ENCODE results near the gene USP5. TPM values are rescaled to one million over a fixed set of nuclear protein-coding genes. Genes with fewer than 3 reads are reported as not detected.
"Not testable (repeated sequence)": the region's sequence is repeated elsewhere in the genome, so short reads cannot be mapped to it uniquely, and the experiment has no call there.

The USP5 gene
- total RNA-seq, 4 donors from 2014 or later, result 50.6 to 60.0 (median 54.0) TPM

- H3K9me3 ChIP-seq, result no peaks in the 10 kb centered on the region
- peak overlapping the region; percentile 78 to 94 (median 92) for H3K27ac ChIP-seq
- DNase-seq, result no peak
- H3K27me3 ChIP-seq, result no peaks in the 10 kb centered on the region
- peak overlapping the region in 3 of 4 donors; percentile 73 to 89 (median 85) for H3K4me3 ChIP-seq
- 41 to 52% methylated on average over 7 to 11 of the region's 12 CpGs for WGBS, 2 donors
- intact Hi-C loops (cut with DNase I), result loop anchor here (10.0 kb wide), 1 partner anchor 53 kb away; the partner anchor contains the start of gene ATN1
- TF ChIP-seq POLR2A (IDR thresholded peaks at IDR 0.05) (no peak), CTCF (IDR thresholded peaks at IDR 0.05) (no peak)
- peaks cover 5 to 37% (median 8%) of the 10 kb centered on the region in 3 donors for H3K36me3 ChIP-seq
- peaks cover 41 to 75% (median 42%) of the 10 kb centered on the region in 3 donors for H3K4me1 ChIP-seq
These were observed 19.4 kb downstream of the USP5 start for GRCh38 chr12:6871052-6871957.

DNA sequence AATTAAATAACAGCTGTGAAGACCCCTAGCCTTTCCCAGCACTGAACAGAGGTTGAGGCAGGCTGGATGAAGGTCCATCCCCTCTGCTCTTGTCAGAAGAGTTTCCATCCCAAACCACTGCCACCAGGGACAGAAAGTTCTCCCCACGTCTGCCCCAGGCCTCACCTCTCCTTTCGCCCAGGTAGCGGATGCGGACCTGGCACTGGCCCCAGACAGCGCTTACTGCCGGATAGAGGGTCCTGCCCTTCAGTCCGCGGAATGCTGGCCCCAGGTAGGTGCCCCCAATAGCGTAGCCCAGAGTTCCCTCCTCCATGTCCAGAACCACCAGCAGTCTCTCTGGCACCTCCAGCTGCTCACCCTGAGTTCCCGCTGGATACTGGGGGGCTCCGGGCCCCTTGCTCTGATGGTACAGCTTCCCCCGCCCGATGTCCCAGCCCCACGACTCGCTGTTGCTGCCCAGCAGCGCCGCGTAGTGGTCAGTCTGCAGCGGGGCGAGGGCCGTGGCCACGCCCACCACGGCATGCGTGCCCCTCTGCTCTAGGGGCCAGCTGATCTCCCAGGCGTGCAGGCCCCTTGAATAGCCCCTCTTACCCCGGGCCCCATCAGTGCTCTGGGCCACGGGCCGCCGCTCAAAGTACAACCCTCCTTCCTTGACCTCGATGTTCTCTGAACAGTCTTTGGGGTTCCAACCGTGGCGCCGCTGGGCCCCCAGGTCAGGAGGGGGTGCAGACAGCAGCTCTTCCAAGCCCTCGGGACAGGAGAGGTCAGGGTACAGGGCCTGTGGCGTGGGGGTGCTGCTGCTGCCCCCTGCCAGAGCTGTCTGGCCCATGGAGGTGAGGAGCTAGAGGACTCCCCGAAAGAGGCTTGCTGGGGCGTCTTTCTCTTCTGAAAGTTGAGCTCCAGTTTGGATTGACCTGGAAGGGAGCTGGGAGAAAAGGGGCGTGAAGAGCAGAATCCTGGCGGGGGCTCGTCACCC, 20.4 kb downstream of the USP5 start:
- H3K4me1 ChIP-seq, result peaks cover 34 to 66% (median 36%) of the 10 kb centered on the region in 3 donors
- intact Hi-C loops (cut with DNase I), result loop anchor here (10.0 kb wide), 1 partner anchor 52 kb away; the partner anchor contains the start of gene ATN1
- 3% methylated on average over 24 of the region's 40 CpGs; no CpG with 5 or more reads in 1 of the 2 donors for WGBS, 2 donors
- H3K36me3 ChIP-seq, result peaks cover 5 to 37% (median 8%) of the 10 kb centered on the region in 3 donors
- no peaks in the 10 kb centered on the region for H3K27me3 ChIP-seq
- TF ChIP-seq POLR2A (IDR thresholded peaks at IDR 0.05) (no peak), CTCF (IDR thresholded peaks at IDR 0.05) (peak; percentile 82 to 96 (median 94))
- no peaks in the 10 kb centered on the region for H3K9me3 ChIP-seq
- peak overlapping the region; percentile 78 to 94 (median 92) for H3K27ac ChIP-seq
- no peak for DNase-seq
- peak overlapping the region; percentile 53 to 89 (median 79) for H3K4me3 ChIP-seq

GRCh38 chr12:6873094-6874014, 21.4 kb downstream of the USP5 start, which contains the start of gene SPSB2:
Gene SPSB2 (minus strand): TSS chr12:6873303. CDS start chr12:6872901, 402 bp downstream.
- intact Hi-C loops (cut with DNase I), result loop anchor here (10.0 kb wide), 1 partner anchor 51 kb away; the partner anchor contains the start of gene ATN1
- peak within 1 kb of the TSS; percentile 78 to 94 (median 92) for H3K27ac ChIP-seq
- H3K4me3 ChIP-seq, result peak within 1 kb of the TSS; percentile 53 to 89 (median 79)
- peak in 1 of 4 donors; percentile 84 for TF ChIP-seq POLR2A (IDR thresholded peaks at IDR 0.05)
- peak in 2 of 6 experiments; percentile 20 to 27 for TF ChIP-seq CTCF (IDR thresholded peaks at IDR 0.05)
- peaks cover 5 to 46% (median 8%) of the 10 kb centered on the region in 3 donors for H3K36me3 ChIP-seq
- peaks cover 32 to 61% (median 35%) of the 10 kb centered on the region in 3 donors for H3K4me1 ChIP-seq
- no peaks in the 10 kb centered on the region for H3K9me3 ChIP-seq
- WGBS, 2 donors, result 0 to 1% methylated on average over 7 to 16 of the region's 66 CpGs
- peak; percentile 78 for DNase-seq
- H3K27me3 ChIP-seq, result no peaks in the 10 kb centered on the region

DNA sequence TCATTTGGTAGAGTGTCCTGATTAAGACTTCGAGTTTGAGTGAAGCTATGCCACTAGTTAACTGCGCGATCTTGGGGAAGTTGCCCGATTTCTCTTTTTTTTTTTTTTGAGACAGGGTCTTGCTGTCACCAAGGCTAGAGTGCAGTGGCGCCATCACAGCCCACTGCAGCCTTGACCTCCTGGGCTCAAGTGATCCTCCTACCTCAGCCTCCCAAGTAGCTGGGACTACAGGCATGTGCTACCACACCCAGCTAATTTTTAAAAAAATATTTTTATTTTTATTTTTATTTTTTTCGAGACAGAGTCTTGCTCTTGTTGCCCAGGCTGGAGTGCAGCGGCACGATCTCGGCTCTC, 22.0 kb downstream of the USP5 start:
- not testable (repeated sequence) for DNase-seq, H3K9me3 ChIP-seq, H3K27me3 ChIP-seq
- peaks cover 5 to 42% (median 8%) of the 10 kb centered on the region in 3 donors for H3K36me3 ChIP-seq
- peak overlapping the region; percentile 78 to 94 (median 92) for H3K27ac ChIP-seq
- intact Hi-C loops (cut with DNase I), result loop anchor here (10.0 kb wide), 1 partner anchor 51 kb away; the partner anchor contains the start of gene ATN1
- H3K4me3 ChIP-seq, result peak overlapping the region; percentile 53 to 89 (median 79)
- peaks cover 26 to 55% (median 28%) of the 10 kb centered on the region in 3 donors for H3K4me1 ChIP-seq
- WGBS, 2 donors, result 56 to 58% methylated on average over 9 of the region's 9 CpGs

DNA sequence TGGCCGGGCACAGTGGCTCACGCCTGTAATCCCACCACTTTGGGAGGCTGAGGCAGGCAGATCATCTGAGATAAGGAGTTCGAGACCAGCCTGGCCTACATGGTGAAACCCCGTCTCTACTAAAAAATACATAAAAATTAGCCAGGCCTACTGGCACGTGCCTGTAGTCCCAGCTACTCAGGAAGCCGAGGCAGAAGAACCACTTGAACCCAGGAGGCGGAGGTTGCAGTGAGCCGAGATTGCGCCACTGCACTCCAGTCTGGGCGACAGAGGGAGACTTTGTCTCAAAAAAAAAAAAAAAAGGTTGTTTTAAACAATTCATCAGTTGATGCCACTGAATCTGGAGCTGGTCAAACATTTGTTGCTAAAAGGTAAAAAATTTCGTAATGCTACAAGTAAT, 27.9 kb downstream of the USP5 start:
- H3K36me3 ChIP-seq, result peaks cover 0 to 39% (median 5%) of the 10 kb centered on the region in 3 donors
- not testable (repeated sequence) for H3K4me3 ChIP-seq, DNase-seq, H3K27ac ChIP-seq, H3K4me1 ChIP-seq, H3K9me3 ChIP-seq, H3K27me3 ChIP-seq
- intact Hi-C loops (cut with DNase I), result loop anchor here (10.0 kb wide), 1 partner anchor 45 kb away; the partner anchor contains the start of gene ATN1
- WGBS, 2 donors, result 78 to 88% methylated on average over 8 to 9 of the region's 11 CpGs

Measured in esophagus squamous epithelium (tissue), 5 donors.